WTC11 (cell line): ENCODE data around the gene SORCS2. TPM values are rescaled to one million over a fixed set of nuclear protein-coding genes. Genes with fewer than 3 reads are reported as not detected.

Source experiments
- ATAC-seq: fragments of 200-7000 bp; cut with Tn5 transposase; 2 replicates; pipeline ENCODE4 v1.10.0; 2021; ENCODE audit warnings: mild to moderate bottlenecking, moderate library complexity
- CTCF ChIA-PET: fragments of 300-600 bp; sonication (Branson Sonifier 250); formaldehyde crosslinking; loops from one replicate; lab custom pipeline; 2021; ENCODE audit warnings: antibody characterized with exemption; lab: Charles Lee
- POLR2A ChIA-PET: fragments of 350-600 bp; sonication (Branson Sonifier 250); formaldehyde crosslinking; loops from one replicate; lab custom pipeline; 2021; ENCODE audit warnings: antibody characterized with exemption; lab: Charles Lee
- DNase-seq: peaks from one replicate; pipeline ENCODE4 v3.0.0; 2021; ENCODE audit warnings: low spot score
- H3K27ac Mint-ChIP-seq: 2 replicates; pipeline ENCODE4 v1.8.0; 2021; ENCODE audit warnings: mixed read lengths
- H3K27me3 Mint-ChIP-seq: 2 replicates; pipeline ENCODE4 v1.8.0; 2021; ENCODE audit warnings: low read depth, mild to moderate bottlenecking, moderate library complexity, mixed read lengths
- H3K36me3 Mint-ChIP-seq: 2 replicates; pipeline ENCODE4 v1.8.0; 2021; ENCODE audit warnings: mixed read lengths
- H3K4me1 Mint-ChIP-seq: 2 replicates; pipeline ENCODE4 v1.8.0; 2022; ENCODE audit warnings: mixed read lengths
- H3K4me3 Mint-ChIP-seq: 2 replicates; pipeline ENCODE4 v1.8.0; 2021; ENCODE audit warnings: mild to moderate bottlenecking, moderate library complexity, mixed read lengths
- H3K9me3 Mint-ChIP-seq: 2 replicates; pipeline ENCODE4 v1.8.0; 2021; ENCODE audit warnings: mixed read lengths
- ARID4B ChIP-seq: sonication (generic); formaldehyde crosslinking; IDR thresholded peaks from 2 replicates; pipeline ENCODE4 v1.8.0; 2023; ENCODE audit warnings: missing genetic modification reagents, mild to moderate bottlenecking, borderline replicate concordance
- ATF3 ChIP-seq: sonication (generic); formaldehyde crosslinking; conservative IDR thresholded peaks from 2 replicates; pipeline ENCODE4 v1.8.1; 2022; ENCODE audit warnings: mild to moderate bottlenecking, missing genetic modification reagents
- ELF4 ChIP-seq: sonication (generic); formaldehyde crosslinking; IDR thresholded peaks from 2 replicates; pipeline ENCODE4 v1.8.1; 2022; ENCODE audit warnings: low read depth, mild to moderate bottlenecking, moderate library complexity, missing genetic modification reagents
- EMX1 ChIP-seq: fragments of 250-450 bp; sonication (Bioruptor Pico); IDR thresholded peaks from 2 replicates; pipeline ENCODE4 v1.8.0; 2021; ENCODE audit warnings: mild to moderate bottlenecking
- JAZF1 ChIP-seq: fragments of 250-450 bp; sonication (Bioruptor Pico); IDR thresholded peaks from 2 replicates; pipeline ENCODE4 v1.9.0; 2021; ENCODE audit warnings: moderate library complexity, mild to moderate bottlenecking, inconsistent platforms
- KAT7 ChIP-seq: sonication (generic); formaldehyde crosslinking; IDR thresholded peaks from 2 replicates; pipeline ENCODE4 v1.8.1; 2023; ENCODE audit warnings: missing genetic modification reagents, mild to moderate bottlenecking, borderline replicate concordance
- OVOL2 ChIP-seq: fragments of 250-450 bp; sonication (Bioruptor Pico); IDR thresholded peaks from 2 replicates; pipeline ENCODE4 v1.9.0; 2021; ENCODE audit warnings: mild to moderate bottlenecking, borderline replicate concordance
- TEAD4 ChIP-seq: sonication (generic); formaldehyde crosslinking; IDR thresholded peaks from 2 replicates; pipeline ENCODE4 v1.8.0; 2022; ENCODE audit warnings: mild to moderate bottlenecking, missing genetic modification reagents
- ZNF263 ChIP-seq: sonication (generic); formaldehyde crosslinking; IDR thresholded peaks from 2 replicates; pipeline ENCODE4 v1.8.1; 2022; ENCODE audit warnings: low read depth, mild to moderate bottlenecking, moderate library complexity, missing genetic modification reagents
- ZNF281 ChIP-seq: sonication (generic); formaldehyde crosslinking; IDR thresholded peaks from 2 replicates; pipeline ENCODE4 v1.8.0; 2023; ENCODE audit warnings: mild to moderate bottlenecking, missing genetic modification reagents
- ZNF416 ChIP-seq: fragments of 250-450 bp; sonication (Bioruptor Pico); IDR thresholded peaks from 2 replicates; pipeline ENCODE4 v1.9.0; 2021; ENCODE audit warnings: mild to moderate bottlenecking, inconsistent platforms
- total RNA-seq: library from RNA; stranded (reverse); gene quantifications from 3 replicates; pipeline ENCODE4 v1.2.3, GENCODE V29; 2021
- TF ChIP-seq, protein P1 (sequence below): fragments of 250-450 bp; sonication (Bioruptor Pico); IDR thresholded peaks from 2 replicates; pipeline ENCODE4 v1.9.0; 2021; ENCODE audit warnings: moderate library complexity, mild to moderate bottlenecking, inconsistent platforms, borderline replicate concordance
- TF ChIP-seq, protein P2 (sequence below): sonication (generic); formaldehyde crosslinking; IDR thresholded peaks from 2 replicates; pipeline ENCODE4 v1.8.1; 2023; ENCODE audit warnings: mild to moderate bottlenecking, missing genetic modification reagents, moderate library complexity
- TF ChIP-seq, protein P3 (sequence below): sonication (generic); formaldehyde crosslinking; IDR thresholded peaks from 2 replicates; pipeline ENCODE4 v1.8.1; 2022; ENCODE audit warnings: low read depth, missing genetic modification reagents, borderline replicate concordance
- TF ChIP-seq, protein P4 (sequence below): sonication (generic); formaldehyde crosslinking; IDR thresholded peaks from 2 replicates; pipeline ENCODE4 v1.8.1; 2023; ENCODE audit warnings: mild to moderate bottlenecking, missing genetic modification reagents

The SORCS2 gene
- total RNA-seq, 1 experiment from 2014 or later = 6.6 TPM

DNA sequence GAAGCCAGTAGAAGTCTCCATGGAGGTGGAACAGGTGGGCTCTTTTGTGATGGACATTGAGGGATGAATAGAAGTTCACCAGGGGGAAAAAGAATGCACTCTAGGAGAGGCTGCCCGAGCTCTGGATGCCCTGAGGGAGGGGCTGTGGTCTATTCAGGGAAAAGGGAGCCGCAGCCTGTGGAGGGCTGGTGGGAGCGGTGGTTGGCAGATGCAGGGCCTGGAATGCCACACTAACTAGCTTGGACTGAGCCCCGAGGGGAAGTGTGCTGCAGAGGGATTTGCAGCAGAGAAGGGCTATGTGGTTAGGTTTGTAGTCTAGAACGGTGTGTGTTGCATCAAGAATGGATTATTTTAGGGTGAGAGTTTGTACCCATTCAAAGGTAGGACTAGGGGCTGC lies 271.9 kb downstream of the SORCS2 start (continued):
- no peak for TF ChIP-seq ATF3 (CRISPR knock-in tag)
- TF ChIP-seq, protein P1, sequence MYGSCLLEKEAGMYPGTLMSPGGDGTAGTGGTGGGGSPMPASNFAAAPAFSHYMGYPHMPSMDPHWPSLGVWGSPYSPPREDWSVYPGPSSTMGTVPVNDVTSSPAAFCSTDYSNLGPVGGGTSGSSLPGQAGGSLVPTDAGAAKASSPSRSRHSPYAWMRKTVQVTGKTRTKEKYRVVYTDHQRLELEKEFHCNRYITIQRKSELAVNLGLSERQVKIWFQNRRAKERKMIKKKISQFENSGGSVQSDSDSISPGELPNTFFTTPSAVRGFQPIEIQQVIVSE (CRISPR knock-in tag) = no peak

DNA sequence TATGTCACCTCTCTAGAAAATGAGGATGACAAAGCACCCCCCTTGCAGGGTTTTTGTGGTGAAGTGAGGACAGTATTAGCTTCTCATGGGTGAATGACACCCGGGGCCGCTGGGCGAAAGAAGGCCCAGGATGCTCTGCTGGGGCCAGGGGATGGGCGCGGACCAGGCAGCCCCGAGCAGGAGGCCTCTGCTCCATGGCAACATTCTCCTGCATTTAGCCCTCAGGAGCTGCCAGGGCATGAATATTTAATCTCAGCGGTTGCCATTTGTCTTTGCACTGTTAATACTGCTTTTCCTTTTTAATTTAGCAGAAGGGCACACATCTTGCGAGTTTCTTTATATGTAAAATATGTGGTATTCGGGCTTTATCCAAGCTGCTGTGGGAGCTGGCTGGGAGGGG lies 272.7 kb downstream of the SORCS2 start:
- CTCF ChIA-PET = interaction anchor here (1.5 kb wide), 1 partner anchor 186 kb away, joined by 4 read pairs; no protein-coding TSS in a partner anchor
- no peak overlapping the region for H3K4me3 Mint-ChIP-seq
- no peak overlapping the region for H3K27ac Mint-ChIP-seq
- peaks cover 25% of the 10 kb centered on the region for H3K4me1 Mint-ChIP-seq
- peaks cover 3% of the 10 kb centered on the region; the same call in 1 of the 2 replicates for H3K9me3 Mint-ChIP-seq
- H3K27me3 Mint-ChIP-seq = no peaks in the 10 kb centered on the region; the same call in 1 of the 2 replicates
- no peak for DNase-seq
- TF ChIP-seq EMX1 (CRISPR knock-in tag) (no peak), ELF4 (no peak), ZNF263 (CRISPR knock-in tag) (no peak), KAT7 (CRISPR knock-in tag) (no peak), JAZF1 (CRISPR knock-in tag) (no peak), OVOL2 (no peak), ZNF281 (CRISPR knock-in tag) (no peak)
- TF ChIP-seq, protein P2, sequence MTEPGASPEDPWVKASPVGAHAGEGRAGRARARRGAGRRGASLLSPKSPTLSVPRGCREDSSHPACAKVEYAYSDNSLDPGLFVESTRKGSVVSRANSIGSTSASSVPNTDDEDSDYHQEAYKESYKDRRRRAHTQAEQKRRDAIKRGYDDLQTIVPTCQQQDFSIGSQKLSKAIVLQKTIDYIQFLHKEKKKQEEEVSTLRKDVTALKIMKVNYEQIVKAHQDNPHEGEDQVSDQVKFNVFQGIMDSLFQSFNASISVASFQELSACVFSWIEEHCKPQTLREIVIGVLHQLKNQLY (CRISPR knock-in tag) = no peak
- TF ChIP-seq, all 79 proteins: peak for 0
- no peaks in the 10 kb centered on the region for H3K36me3 Mint-ChIP-seq
- ATAC-seq = no peak
- POLR2A ChIA-PET = no interaction called here

DNA sequence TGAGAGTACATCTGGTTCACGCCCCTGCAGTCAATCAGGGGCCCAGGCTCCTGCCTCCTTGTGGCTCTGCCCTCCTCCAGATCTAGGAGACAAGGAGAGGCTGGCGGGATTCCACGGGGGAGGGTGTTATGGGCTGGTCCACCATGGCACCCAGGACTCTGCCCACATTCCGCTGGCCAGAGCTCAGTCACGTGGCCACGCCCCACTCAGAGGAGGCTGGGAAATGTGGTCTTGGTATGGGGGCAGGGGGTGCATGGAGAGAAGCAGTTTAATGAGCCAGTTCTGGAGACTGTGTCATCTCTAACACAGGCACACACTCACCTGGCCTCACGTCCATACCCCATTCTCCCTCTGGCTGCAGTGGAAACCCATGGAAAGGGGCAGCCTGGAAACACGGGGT lies 273.9 kb downstream of the SORCS2 start:
- Mint-ChIP-seq H3K4me3 (no peak overlapping the region), H3K36me3 (no peaks in the 10 kb centered on the region), H3K27ac (no peak overlapping the region), H3K4me1 (peaks cover 20% of the 10 kb centered on the region), H3K27me3 (no peaks in the 10 kb centered on the region; the same call in 1 of the 2 replicates), H3K9me3 (peaks cover 3% of the 10 kb centered on the region; the same call in 1 of the 2 replicates)
- ChIA-PET CTCF (interaction anchor here (1.5 kb wide), 1 partner anchor 184 kb away, joined by 4 read pairs; no protein-coding TSS in a partner anchor), POLR2A (no interaction called here)
- no peak for ATAC-seq
- DNase-seq = no peak
- TF ChIP-seq ARID4B (CRISPR knock-in tag) (no peak), OVOL2 (no peak), ZNF281 (CRISPR knock-in tag) (no peak), TEAD4 (CRISPR knock-in tag) (no peak), ZNF416 (no peak)
- TF ChIP-seq, protein P3, sequence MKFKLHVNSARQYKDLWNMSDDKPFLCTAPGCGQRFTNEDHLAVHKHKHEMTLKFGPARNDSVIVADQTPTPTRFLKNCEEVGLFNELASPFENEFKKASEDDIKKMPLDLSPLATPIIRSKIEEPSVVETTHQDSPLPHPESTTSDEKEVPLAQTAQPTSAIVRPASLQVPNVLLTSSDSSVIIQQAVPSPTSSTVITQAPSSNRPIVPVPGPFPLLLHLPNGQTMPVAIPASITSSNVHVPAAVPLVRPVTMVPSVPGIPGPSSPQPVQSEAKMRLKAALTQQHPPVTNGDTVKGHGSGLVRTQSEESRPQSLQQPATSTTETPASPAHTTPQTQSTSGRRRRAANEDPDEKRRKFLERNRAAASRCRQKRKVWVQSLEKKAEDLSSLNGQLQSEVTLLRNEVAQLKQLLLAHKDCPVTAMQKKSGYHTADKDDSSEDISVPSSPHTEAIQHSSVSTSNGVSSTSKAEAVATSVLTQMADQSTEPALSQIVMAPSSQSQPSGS (CRISPR knock-in tag) = no peak
- TF ChIP-seq, protein P4, sequence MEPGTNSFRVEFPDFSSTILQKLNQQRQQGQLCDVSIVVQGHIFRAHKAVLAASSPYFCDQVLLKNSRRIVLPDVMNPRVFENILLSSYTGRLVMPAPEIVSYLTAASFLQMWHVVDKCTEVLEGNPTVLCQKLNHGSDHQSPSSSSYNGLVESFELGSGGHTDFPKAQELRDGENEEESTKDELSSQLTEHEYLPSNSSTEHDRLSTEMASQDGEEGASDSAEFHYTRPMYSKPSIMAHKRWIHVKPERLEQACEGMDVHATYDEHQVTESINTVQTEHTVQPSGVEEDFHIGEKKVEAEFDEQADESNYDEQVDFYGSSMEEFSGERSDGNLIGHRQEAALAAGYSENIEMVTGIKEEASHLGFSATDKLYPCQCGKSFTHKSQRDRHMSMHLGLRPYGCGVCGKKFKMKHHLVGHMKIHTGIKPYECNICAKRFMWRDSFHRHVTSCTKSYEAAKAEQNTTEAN (CRISPR knock-in tag) = no peak
- TF ChIP-seq, protein P1 (CRISPR knock-in tag) = no peak
